Erythroblast (primary cell): ENCODE measurements around the gene ORM2.
"Not testable (repeated sequence)": the region's sequence is repeated elsewhere in the genome, so short reads cannot be mapped to it uniquely, and the experiment has no call there.

Experiments used
- GATA1 ChIP-seq: IDR thresholded peaks from 2 replicates; pipeline ENCODE4 v1.6.1; 2011; ENCODE audit warnings: low read depth, mild to moderate bottlenecking, control low read depth, low read length, moderate library complexity
- POLR2A ChIP-seq: IDR thresholded peaks from 2 replicates; pipeline ENCODE4 v1.6.1; 2011; ENCODE audit warnings: mild to moderate bottlenecking, low read length

DNA sequence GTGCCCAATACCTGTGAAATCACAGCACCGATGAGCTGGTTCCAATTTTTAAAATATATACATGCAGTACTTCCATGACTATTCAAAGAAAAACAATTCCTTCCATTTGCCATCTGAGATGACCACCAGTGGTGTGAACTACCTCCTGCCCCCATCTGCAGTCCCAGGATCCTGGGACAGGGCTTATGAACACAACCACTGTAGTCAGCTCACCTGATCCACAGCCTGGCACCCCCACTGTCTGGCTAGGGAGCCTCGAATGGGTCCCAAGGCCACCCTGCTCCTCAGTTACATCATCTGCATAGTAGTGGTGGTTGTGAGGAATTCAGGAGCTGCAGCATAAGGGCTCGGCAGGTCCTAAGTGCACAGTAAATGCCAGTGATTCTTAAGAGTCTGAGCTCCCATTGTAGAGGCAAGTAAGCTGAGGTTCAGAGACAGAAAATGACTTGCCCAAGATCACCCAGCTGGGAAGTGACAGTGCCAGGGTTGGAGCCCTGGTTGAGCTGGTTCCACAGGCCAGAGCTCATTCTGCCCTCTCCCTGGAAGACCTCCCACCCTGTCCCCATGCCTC, 3.9 kb upstream of the ORM2 start:
- TF ChIP-seq GATA1, POLR2A: not testable (repeated sequence)
